Activated T-helper 2 cell treated with anti-CD3 and anti-CD28 coated beads, Interferon-gamma antibody, Interleukin-2, Interleukin-4, amounts not matched to agents 10 μg/mL and 5 μg/mL and 100 μg/mL, durations not matched to agents 14 hours and 24 hours and 36 hours (primary cell): ENCODE results near the gene NR1H4. TPM values are rescaled to one million over a fixed set of nuclear protein-coding genes. Genes with fewer than 3 reads are reported as not detected.
A peak's percentile ranks its signal among the peaks of the same experiment; 100 is the strongest.
"Not testable (repeated sequence)": the region's sequence is repeated elsewhere in the genome, so short reads cannot be mapped to it uniquely, and the experiment has no call there.

ENCODE experiments used
- DNase-seq: peaks from one replicate; pipeline ENCODE4 v3.0.0; 2021; ENCODE audit warnings: low spot score
- H3K27ac Mint-ChIP-seq: one replicate; pipeline ENCODE4 v1.8.0; 2021; ENCODE audit warnings: mixed read lengths
- H3K27me3 Mint-ChIP-seq: one replicate; pipeline ENCODE4 v1.8.0; 2021; ENCODE audit warnings: low read depth, mixed read lengths
- H3K36me3 Mint-ChIP-seq: one replicate; pipeline ENCODE4 v1.8.0; 2021; ENCODE audit warnings: low read depth, mixed read lengths
- H3K4me1 Mint-ChIP-seq: one replicate; pipeline ENCODE4 v1.8.0; 2021; ENCODE audit warnings: low read depth, mixed read lengths
- H3K4me3 Mint-ChIP-seq: one replicate; pipeline ENCODE4 v1.8.0; 2021; ENCODE audit warnings: low read depth, mild to moderate bottlenecking, moderate library complexity, mixed read lengths
- H3K9me3 Mint-ChIP-seq: one replicate; pipeline ENCODE4 v1.8.0; 2021; ENCODE audit warnings: mixed read lengths
- intact Hi-C: fragments of 100-400 bp; cut with micrococcal nuclease; formaldehyde crosslinking; loops from one replicate; pipeline ENCODE4 v1.15.1; 2023
- total RNA-seq: library from RNA; stranded (reverse); gene quantifications from 2 replicates; pipeline ENCODE4 v1.2.3, GENCODE V29; 2022

The NR1H4 gene
- not detected in 2 replicates for total RNA-seq

DNA sequence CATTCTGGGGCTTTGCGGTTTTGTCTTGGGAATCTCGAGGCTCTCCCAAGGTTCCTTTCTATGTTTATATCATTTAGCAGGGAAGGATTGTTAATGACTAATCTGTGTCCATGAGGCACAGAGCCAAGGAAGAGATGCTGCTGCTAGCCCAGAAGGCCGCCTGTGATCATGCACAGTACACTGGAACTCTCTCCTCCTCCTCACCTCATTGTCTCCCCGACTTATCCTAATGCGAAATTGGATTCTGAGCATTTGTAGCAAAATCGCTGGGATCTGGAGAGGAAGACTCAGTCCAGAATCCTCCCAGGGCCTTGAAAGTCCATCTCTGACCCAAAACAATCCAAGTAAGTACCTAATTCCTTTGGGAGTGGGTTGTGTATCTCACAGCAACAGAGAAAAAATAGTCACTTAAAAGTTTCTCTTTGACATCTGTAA, at the start of gene NR1H4:
Gene NR1H4, plus strand, starts transcription at position 151 of the 435 bp plus-strand sequence. CDS start 19,458 bp downstream, outside the sequence.
- Mint-ChIP-seq H3K36me3 (no peaks in the 10 kb centered on the region), H3K4me3 (no peak within 1 kb of the TSS), H3K4me1 (no peaks in the 10 kb centered on the region), H3K27ac (no peak within 1 kb of the TSS), H3K27me3 (peaks cover 4% of the 10 kb centered on the region), H3K9me3 (no peaks in the 10 kb centered on the region)
- intact Hi-C loops: no loop called here
- no peak for DNase-seq

DNA sequence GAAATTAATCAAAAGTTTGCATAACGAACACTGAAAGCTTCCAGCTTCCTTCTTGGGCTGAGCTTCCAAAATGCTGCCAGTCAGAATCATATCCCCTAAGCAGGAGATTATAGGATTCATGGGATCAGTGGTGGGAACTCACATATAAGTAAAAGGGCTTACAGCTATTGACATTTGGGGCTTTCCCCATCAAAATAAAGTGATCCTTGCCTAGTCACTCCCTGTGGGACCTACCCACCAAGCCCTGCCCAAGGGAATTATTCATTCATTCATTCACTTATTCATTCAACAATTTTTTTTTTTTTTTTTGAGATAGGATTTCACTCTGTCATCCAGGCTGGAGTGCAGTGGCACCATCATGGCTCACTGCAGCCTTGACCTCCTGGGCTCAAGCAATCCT, 47.5 kb upstream of the NR1H4 start:
- Mint-ChIP-seq H3K4me3 (no peak overlapping the region), H3K4me1 (no peaks in the 10 kb centered on the region), H3K27ac (no peak overlapping the region), H3K27me3 (peaks cover 5% of the 10 kb centered on the region), H3K36me3 (no peaks in the 10 kb centered on the region), H3K9me3 (peaks cover 8% of the 10 kb centered on the region)
- intact Hi-C loops: no loop called here
- no peak for DNase-seq

DNA sequence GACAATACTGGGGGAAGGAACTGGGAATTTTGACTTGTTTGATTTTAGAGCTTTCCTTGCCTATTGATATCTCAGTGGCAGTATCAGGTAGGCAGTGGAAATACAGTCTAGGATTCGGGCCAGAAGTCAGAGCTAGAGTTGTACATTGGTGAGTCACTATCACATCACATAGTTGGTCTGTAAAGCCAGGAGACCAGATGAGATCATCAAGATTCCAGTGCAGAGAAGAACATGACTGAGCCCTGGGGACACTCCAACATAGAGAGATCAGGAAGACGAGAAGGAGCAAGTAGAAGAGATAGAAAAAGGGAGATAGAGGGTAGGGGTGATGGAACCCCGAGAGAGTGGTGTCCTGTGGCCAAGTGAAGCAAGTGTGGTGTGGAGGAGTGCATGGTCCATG, 46.6 kb upstream of the NR1H4 start:
- Mint-ChIP-seq H3K27ac (no peak overlapping the region), H3K4me3 (no peak overlapping the region), H3K9me3 (peaks cover 8% of the 10 kb centered on the region), H3K36me3 (no peaks in the 10 kb centered on the region), H3K4me1 (no peaks in the 10 kb centered on the region), H3K27me3 (peaks cover 5% of the 10 kb centered on the region)
- DNase-seq: no peak
- intact Hi-C loops: no loop called here

DNA sequence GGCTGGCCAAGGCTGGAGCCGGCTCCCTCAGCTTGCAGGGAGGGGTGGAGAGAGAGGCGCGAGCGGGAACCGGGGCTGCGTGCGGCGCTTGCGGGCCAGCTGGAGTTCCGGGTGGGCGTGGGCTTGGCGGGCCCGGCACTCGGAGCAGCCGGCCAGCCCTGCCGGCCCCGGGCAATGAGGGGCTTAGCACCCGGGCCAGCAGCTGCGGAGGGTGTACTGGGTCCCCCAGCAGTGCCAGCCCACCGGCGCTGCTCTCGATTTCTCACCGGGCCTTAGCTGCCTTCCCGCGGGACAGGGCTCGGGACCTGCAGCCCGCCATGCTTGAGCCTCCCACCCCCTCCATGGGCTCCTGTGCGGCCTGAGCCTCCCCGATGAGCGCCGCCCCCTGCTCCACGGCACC, 43.4 kb upstream of the NR1H4 start:
- H3K27ac Mint-ChIP-seq, DNase-seq, H3K9me3 Mint-ChIP-seq, H3K36me3 Mint-ChIP-seq, H3K4me1 Mint-ChIP-seq, H3K4me3 Mint-ChIP-seq, H3K27me3 Mint-ChIP-seq: not testable (repeated sequence)
- intact Hi-C loops: loop anchor here (10.0 kb wide), 1 partner anchor 1075 kb away; no protein-coding TSS in a partner anchor

DNA sequence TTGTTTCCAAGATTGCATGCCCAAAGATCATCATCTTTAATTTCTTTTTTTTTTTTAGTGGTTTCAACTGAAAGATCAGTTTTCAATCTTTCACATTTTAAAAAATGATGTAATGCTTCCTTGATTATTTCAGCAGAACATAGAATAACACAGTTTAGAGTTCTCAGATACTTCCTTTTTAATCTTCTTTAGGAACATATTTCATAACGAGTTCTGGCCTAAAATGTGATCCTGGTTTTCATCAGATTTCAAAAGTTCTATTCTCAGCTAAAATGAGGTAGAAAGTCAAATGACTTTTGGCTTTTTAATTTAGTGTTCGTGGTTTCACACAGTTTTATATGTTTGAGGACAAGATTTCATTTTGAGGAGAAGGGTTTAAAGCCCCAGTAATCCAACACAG, 40.0 kb upstream of the NR1H4 start:
- no peak for DNase-seq
- intact Hi-C loops: loop anchor here (10.0 kb wide), 1 partner anchor 1079 kb away; no protein-coding TSS in a partner anchor
- H3K4me1 Mint-ChIP-seq: peaks cover 13% of the 10 kb centered on the region
- H3K9me3 Mint-ChIP-seq: no peaks in the 10 kb centered on the region
- H3K27me3 Mint-ChIP-seq: peaks cover 2% of the 10 kb centered on the region
- H3K4me3 Mint-ChIP-seq: no peak overlapping the region
- H3K36me3 Mint-ChIP-seq: no peaks in the 10 kb centered on the region
- H3K27ac Mint-ChIP-seq: no peak overlapping the region

DNA sequence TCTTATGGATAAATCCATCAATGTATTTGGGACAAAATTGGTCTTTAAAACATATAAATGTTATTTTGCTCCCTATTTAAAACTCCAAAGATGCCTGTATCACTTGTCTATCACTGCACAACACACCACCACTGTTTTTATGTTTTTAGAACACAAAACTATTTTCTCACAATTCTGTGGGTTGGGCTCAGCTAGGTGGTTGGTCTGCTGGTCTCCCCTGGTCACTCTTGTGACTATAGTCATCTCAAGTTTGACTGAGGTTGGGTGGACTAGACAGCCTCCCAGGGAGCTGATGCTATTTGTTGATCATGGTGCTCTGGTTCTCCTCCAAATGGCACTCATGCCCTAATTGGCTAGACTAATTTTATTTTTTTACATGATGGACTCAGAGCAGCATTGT, 39.5 kb upstream of the NR1H4 start:
- H3K4me3 Mint-ChIP-seq: no peak overlapping the region
- peaks cover 2% of the 10 kb centered on the region for H3K27me3 Mint-ChIP-seq
- H3K27ac Mint-ChIP-seq: no peak overlapping the region
- H3K9me3 Mint-ChIP-seq: no peaks in the 10 kb centered on the region
- intact Hi-C loops: loop anchor here (10.0 kb wide), 1 partner anchor 1079 kb away; no protein-coding TSS in a partner anchor
- no peaks in the 10 kb centered on the region for H3K36me3 Mint-ChIP-seq
- no peak for DNase-seq
- peaks cover 13% of the 10 kb centered on the region for H3K4me1 Mint-ChIP-seq

GRCh38 chr12:100435957-100436356, 37.7 kb upstream of the NR1H4 start:
- peaks cover 4% of the 10 kb centered on the region for H3K27me3 Mint-ChIP-seq
- intact Hi-C loops: loop anchor here (10.0 kb wide), 1 partner anchor 1081 kb away; no protein-coding TSS in a partner anchor
- H3K36me3 Mint-ChIP-seq: no peaks in the 10 kb centered on the region
- no peak overlapping the region for H3K4me3 Mint-ChIP-seq
- no peaks in the 10 kb centered on the region for H3K9me3 Mint-ChIP-seq
- H3K27ac Mint-ChIP-seq: no peak overlapping the region
- no peak for DNase-seq
- peaks cover 13% of the 10 kb centered on the region for H3K4me1 Mint-ChIP-seq

DNA sequence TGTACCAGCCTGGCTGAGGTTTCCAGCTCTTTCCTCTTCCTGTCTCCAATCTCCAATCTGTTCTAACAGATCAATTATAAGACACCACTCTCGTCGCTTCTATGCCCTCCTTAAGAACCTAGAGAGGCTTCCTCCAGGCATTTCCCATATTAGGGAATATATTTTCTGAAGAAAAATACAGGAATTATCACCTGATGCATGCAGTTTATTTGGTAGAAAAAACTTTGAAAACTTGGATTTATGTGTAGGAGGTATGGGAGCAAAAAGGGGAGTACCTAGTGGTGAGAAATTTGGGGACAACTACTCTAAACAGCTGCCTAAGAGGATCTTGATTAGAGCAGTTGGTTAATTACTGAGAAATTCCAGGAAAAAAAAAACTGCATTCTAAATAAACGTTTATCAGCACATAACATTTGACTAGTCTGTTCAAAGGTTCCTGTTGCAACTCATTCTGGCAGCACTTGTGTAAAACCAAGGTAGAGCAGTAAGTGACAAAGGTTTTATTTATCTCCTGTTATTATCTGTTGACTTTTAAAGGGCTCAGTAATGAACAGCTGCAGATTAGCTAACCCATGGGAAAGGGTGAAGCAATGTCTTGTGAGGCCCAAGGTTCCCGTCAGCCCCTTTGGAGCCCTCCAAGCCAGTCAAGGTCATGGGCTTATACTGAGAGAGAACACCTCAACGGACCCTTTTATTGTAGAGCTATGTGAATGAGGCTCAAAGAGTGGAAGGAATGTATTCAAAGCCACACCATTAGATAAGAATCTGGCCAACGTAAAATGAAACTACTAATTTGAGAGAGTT, 36.4 kb upstream of the NR1H4 start:
- intact Hi-C loops: loop anchor here (10.0 kb wide), 1 partner anchor 1082 kb away; no protein-coding TSS in a partner anchor
- H3K27me3 Mint-ChIP-seq: peaks cover 4% of the 10 kb centered on the region
- DNase-seq: no peak
- H3K27ac Mint-ChIP-seq: peak overlapping the region; percentile 34
- H3K4me1 Mint-ChIP-seq: peaks cover 13% of the 10 kb centered on the region
- no peaks in the 10 kb centered on the region for H3K9me3 Mint-ChIP-seq
- no peak overlapping the region for H3K4me3 Mint-ChIP-seq
- H3K36me3 Mint-ChIP-seq: no peaks in the 10 kb centered on the region

DNA sequence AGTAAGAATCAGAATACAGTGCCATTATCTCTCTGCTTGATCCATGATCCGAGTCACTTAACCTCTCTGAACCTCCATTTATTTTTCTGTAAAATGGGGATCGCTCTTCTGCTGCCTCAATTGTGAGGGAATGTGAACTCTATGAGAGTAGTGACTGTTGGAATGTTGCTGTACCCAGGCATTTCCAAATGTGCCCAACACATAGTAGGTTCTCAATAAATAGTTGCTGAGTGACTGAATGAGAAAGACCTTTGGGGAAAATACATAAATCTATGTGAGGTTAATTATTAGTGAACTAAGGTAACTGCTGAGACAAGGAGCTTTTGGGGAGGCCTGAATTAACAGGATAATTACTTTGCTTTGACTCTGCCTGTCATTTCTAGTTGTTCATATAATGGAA, 33.9 kb upstream of the NR1H4 start:
- no peak for DNase-seq
- Mint-ChIP-seq H3K36me3 (no peaks in the 10 kb centered on the region), H3K4me3 (no peak overlapping the region), H3K27me3 (peaks cover 3% of the 10 kb centered on the region), H3K4me1 (peaks cover 10% of the 10 kb centered on the region), H3K9me3 (no peaks in the 10 kb centered on the region), H3K27ac (no peak overlapping the region)
- intact Hi-C loops: loop anchor here (10.0 kb wide), 1 partner anchor 1085 kb away; no protein-coding TSS in a partner anchor

DNA sequence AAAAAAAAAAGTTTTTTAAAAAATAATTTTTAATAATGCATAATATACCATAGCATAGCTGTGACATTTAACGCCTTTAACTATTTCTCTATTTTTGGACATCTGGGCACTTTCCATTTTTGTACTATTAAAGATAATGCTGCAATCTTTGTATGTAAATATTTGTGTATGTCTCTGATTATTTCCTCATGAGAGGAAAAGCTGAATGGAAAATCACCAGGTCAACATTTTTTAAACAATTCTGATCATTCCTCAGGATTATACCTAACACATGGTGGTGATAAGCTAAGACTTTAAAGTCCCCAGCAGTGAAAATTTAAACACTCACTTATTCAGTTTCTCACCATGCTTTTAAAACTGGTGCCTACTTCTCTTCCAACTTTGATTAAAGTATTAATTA, 31.3 kb upstream of the NR1H4 start:
- Mint-ChIP-seq H3K27ac (no peak overlapping the region), H3K27me3 (peaks cover 8% of the 10 kb centered on the region), H3K4me3 (no peak overlapping the region), H3K9me3 (no peaks in the 10 kb centered on the region), H3K36me3 (no peaks in the 10 kb centered on the region), H3K4me1 (peaks cover 4% of the 10 kb centered on the region)
- intact Hi-C loops: no loop called here
- no peak for DNase-seq

GRCh38 chr12:100443434-100443833, 30.2 kb upstream of the NR1H4 start:
- Mint-ChIP-seq H3K9me3 (no peaks in the 10 kb centered on the region), H3K27me3 (peaks cover 9% of the 10 kb centered on the region), H3K4me1 (no peaks in the 10 kb centered on the region), H3K27ac (no peak overlapping the region), H3K4me3 (no peak overlapping the region), H3K36me3 (no peaks in the 10 kb centered on the region)
- no peak for DNase-seq
- intact Hi-C loops: no loop called here

DNA sequence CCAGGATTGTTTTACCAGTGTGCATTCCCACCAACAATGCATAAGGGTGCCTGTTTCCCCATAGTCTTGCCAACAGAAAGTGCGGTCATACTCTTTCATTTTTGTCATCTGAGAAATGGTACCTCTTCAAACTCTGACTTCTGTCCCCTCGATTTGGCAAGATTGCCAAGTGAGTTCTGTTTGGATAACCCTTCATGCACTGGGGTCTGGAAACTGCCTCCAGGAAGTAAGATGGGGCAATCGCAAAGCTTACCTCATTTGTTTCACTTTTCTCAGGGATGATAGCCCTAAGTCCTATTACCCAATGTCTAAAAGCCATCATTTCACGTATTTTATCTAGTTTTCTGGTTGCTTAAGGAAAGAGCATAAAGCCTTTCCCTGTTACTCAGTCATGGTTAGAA, 28.6 kb upstream of the NR1H4 start:
- Mint-ChIP-seq H3K36me3 (no peaks in the 10 kb centered on the region), H3K9me3 (no peaks in the 10 kb centered on the region), H3K27ac (no peak overlapping the region), H3K4me1 (no peaks in the 10 kb centered on the region), H3K4me3 (no peak overlapping the region), H3K27me3 (peaks cover 12% of the 10 kb centered on the region)
- intact Hi-C loops: no loop called here
- no peak for DNase-seq

- no peak for DNase-seq
- no peaks in the 10 kb centered on the region for H3K36me3 Mint-ChIP-seq
- H3K27ac Mint-ChIP-seq: no peak overlapping the region
- H3K27me3 Mint-ChIP-seq: peaks cover 16% of the 10 kb centered on the region
- no peaks in the 10 kb centered on the region for H3K4me1 Mint-ChIP-seq
- intact Hi-C loops: no loop called here
- no peak overlapping the region for H3K4me3 Mint-ChIP-seq
- H3K9me3 Mint-ChIP-seq: no peaks in the 10 kb centered on the region
Observed at GRCh38 chr12:100447381-100447780, 26.3 kb upstream of the NR1H4 start.
